Activated naive CD8-positive, alpha-beta T cell (primary cell): ENCODE data around the gene SMYD5.
A peak's percentile ranks its signal among the peaks of the same experiment; 100 is the strongest.

Experiments used
- H3K27ac Mint-ChIP-seq: one replicate; pipeline ENCODE4 v1.8.0; 2021; ENCODE audit warnings: mixed read lengths
- H3K27me3 Mint-ChIP-seq: one replicate; pipeline ENCODE4 v1.8.0; 2021; ENCODE audit warnings: mixed read lengths
- H3K36me3 Mint-ChIP-seq: one replicate; pipeline ENCODE4 v1.8.0; 2021; ENCODE audit warnings: mixed read lengths
- H3K4me1 Mint-ChIP-seq: one replicate; pipeline ENCODE4 v1.8.0; 2021; ENCODE audit warnings: low read depth, mixed read lengths
- H3K4me3 Mint-ChIP-seq: one replicate; pipeline ENCODE4 v1.8.0; 2021; ENCODE audit warnings: mild to moderate bottlenecking, mixed read lengths
- H3K9me3 Mint-ChIP-seq: one replicate; pipeline ENCODE4 v1.8.0; 2021; ENCODE audit warnings: low read depth, mixed read lengths

SMYD5 gene

GRCh38 chr2:73244580-73244979 is 30.5 kb downstream of the SMYD5 start:
- no peaks in the 10 kb centered on the region for H3K27me3 Mint-ChIP-seq
- no peaks in the 10 kb centered on the region for H3K9me3 Mint-ChIP-seq
- peaks cover 4% of the 10 kb centered on the region for H3K36me3 Mint-ChIP-seq
- no peak overlapping the region for H3K4me3 Mint-ChIP-seq
- peaks cover 15% of the 10 kb centered on the region for H3K4me1 Mint-ChIP-seq
- peak overlapping the region; percentile 61 for H3K27ac Mint-ChIP-seq

- Mint-ChIP-seq H3K27me3 (no peaks in the 10 kb centered on the region), H3K4me1 (peaks cover 13% of the 10 kb centered on the region), H3K9me3 (no peaks in the 10 kb centered on the region), H3K4me3 (no peak overlapping the region), H3K36me3 (peaks cover 4% of the 10 kb centered on the region), H3K27ac (peak overlapping the region; percentile 30)
Observed at GRCh38 chr2:73246850-73247249, 32.8 kb downstream of the SMYD5 start.

- peaks cover 6% of the 10 kb centered on the region for H3K4me1 Mint-ChIP-seq
- peaks cover 4% of the 10 kb centered on the region for H3K36me3 Mint-ChIP-seq
- no peaks in the 10 kb centered on the region for H3K9me3 Mint-ChIP-seq
- H3K27ac Mint-ChIP-seq: no peak overlapping the region
- H3K27me3 Mint-ChIP-seq: no peaks in the 10 kb centered on the region
- H3K4me3 Mint-ChIP-seq: no peak overlapping the region
Observed at GRCh38 chr2:73249636-73250035, 35.6 kb downstream of the SMYD5 start.

GRCh38 chr2:73250872-73251846 is 37.1 kb downstream of the SMYD5 start:
- Mint-ChIP-seq H3K4me3 (no peak overlapping the region), H3K9me3 (no peaks in the 10 kb centered on the region), H3K27ac (no peak overlapping the region), H3K27me3 (no peaks in the 10 kb centered on the region), H3K4me1 (peaks cover 5% of the 10 kb centered on the region), H3K36me3 (peaks cover 4% of the 10 kb centered on the region)

GRCh38 chr2:73252238-73253027 is 38.4 kb downstream of the SMYD5 start:
- H3K27ac Mint-ChIP-seq: no peak overlapping the region
- H3K4me1 Mint-ChIP-seq: peaks cover 2% of the 10 kb centered on the region
- H3K36me3 Mint-ChIP-seq: no peaks in the 10 kb centered on the region
- no peaks in the 10 kb centered on the region for H3K9me3 Mint-ChIP-seq
- no peak overlapping the region for H3K4me3 Mint-ChIP-seq
- no peaks in the 10 kb centered on the region for H3K27me3 Mint-ChIP-seq

GRCh38 chr2:73253400-73253799 is 39.4 kb downstream of the SMYD5 start:
- no peaks in the 10 kb centered on the region for H3K9me3 Mint-ChIP-seq
- H3K4me1 Mint-ChIP-seq: peaks cover 2% of the 10 kb centered on the region
- H3K27me3 Mint-ChIP-seq: no peaks in the 10 kb centered on the region
- no peaks in the 10 kb centered on the region for H3K36me3 Mint-ChIP-seq
- peak overlapping the region; percentile 41 for H3K27ac Mint-ChIP-seq
- H3K4me3 Mint-ChIP-seq: no peak overlapping the region

GRCh38 chr2:73253901-73254300 is 39.9 kb downstream of the SMYD5 start:
- H3K27ac Mint-ChIP-seq: no peak overlapping the region
- no peaks in the 10 kb centered on the region for H3K36me3 Mint-ChIP-seq

GRCh38 chr2:73254343-73255006 is 40.4 kb downstream of the SMYD5 start:
- Mint-ChIP-seq H3K27ac (no peak overlapping the region), H3K36me3 (no peaks in the 10 kb centered on the region), H3K4me1 (peaks cover 2% of the 10 kb centered on the region), H3K9me3 (no peaks in the 10 kb centered on the region), H3K4me3 (no peak overlapping the region), H3K27me3 (no peaks in the 10 kb centered on the region)

More at GRCh38 chr2:73253901-73254300, 39.9 kb downstream of the SMYD5 start:
- Mint-ChIP-seq H3K4me3 (no peak overlapping the region), H3K27me3 (no peaks in the 10 kb centered on the region), H3K9me3 (no peaks in the 10 kb centered on the region), H3K4me1 (peaks cover 2% of the 10 kb centered on the region)

GRCh38 chr2:73255007-73255644 is 41.1 kb downstream of the SMYD5 start:
- no peaks in the 10 kb centered on the region for H3K27me3 Mint-ChIP-seq
- H3K36me3 Mint-ChIP-seq: no peaks in the 10 kb centered on the region
- H3K4me3 Mint-ChIP-seq: no peak overlapping the region
- no peak overlapping the region for H3K27ac Mint-ChIP-seq
- H3K4me1 Mint-ChIP-seq: peaks cover 2% of the 10 kb centered on the region
- H3K9me3 Mint-ChIP-seq: no peaks in the 10 kb centered on the region

- Mint-ChIP-seq H3K27me3 (no peaks in the 10 kb centered on the region), H3K9me3 (no peaks in the 10 kb centered on the region), H3K4me1 (peaks cover 2% of the 10 kb centered on the region), H3K27ac (no peak overlapping the region), H3K4me3 (no peak overlapping the region), H3K36me3 (no peaks in the 10 kb centered on the region)
Observed at GRCh38 chr2:73255907-73256617, 42.0 kb downstream of the SMYD5 start.

- peaks cover 2% of the 10 kb centered on the region for H3K4me1 Mint-ChIP-seq
- no peak overlapping the region for H3K27ac Mint-ChIP-seq
- H3K36me3 Mint-ChIP-seq: peaks cover under 1% of the 10 kb centered on the region
- H3K27me3 Mint-ChIP-seq: no peaks in the 10 kb centered on the region
- H3K4me3 Mint-ChIP-seq: no peak overlapping the region
- no peaks in the 10 kb centered on the region for H3K9me3 Mint-ChIP-seq
Observed at GRCh38 chr2:73256618-73256922, 42.5 kb downstream of the SMYD5 start.

GRCh38 chr2:73257021-73257420 is 43.0 kb downstream of the SMYD5 start:
- no peak overlapping the region for H3K4me3 Mint-ChIP-seq
- H3K9me3 Mint-ChIP-seq: no peaks in the 10 kb centered on the region
- H3K27ac Mint-ChIP-seq: peak overlapping the region; percentile 73
- H3K4me1 Mint-ChIP-seq: peaks cover 2% of the 10 kb centered on the region
- no peaks in the 10 kb centered on the region for H3K27me3 Mint-ChIP-seq
- H3K36me3 Mint-ChIP-seq: peaks cover 2% of the 10 kb centered on the region

GRCh38 chr2:73257425-73258125 is 43.5 kb downstream of the SMYD5 start:
- no peak overlapping the region for H3K4me3 Mint-ChIP-seq
- H3K27me3 Mint-ChIP-seq: no peaks in the 10 kb centered on the region
- peaks cover 2% of the 10 kb centered on the region for H3K4me1 Mint-ChIP-seq
- H3K27ac Mint-ChIP-seq: no peak overlapping the region
- H3K9me3 Mint-ChIP-seq: no peaks in the 10 kb centered on the region
- H3K36me3 Mint-ChIP-seq: peaks cover 2% of the 10 kb centered on the region
